Endometrium (tissue), 2 donors: ENCODE results near the gene KCNAB2.

Source experiments
- FAIRE-seq: peaks from 2 replicates; lab custom pipeline; 2012; peaks lifted over from hg19 to GRCh38; lab: Jason Lieb, UNC
- donor health status: control.
- donor health status: control.

Gene KCNAB2

GRCh38 chr1:6033124-6033523 is 12.6 kb upstream of the KCNAB2 start:
- no peak for FAIRE-seq

GRCh38 chr1:6033986-6034749 is 11.5 kb upstream of the KCNAB2 start:
- FAIRE-seq: no peak

GRCh38 chr1:6034750-6035096 is 11.0 kb upstream of the KCNAB2 start:
- FAIRE-seq: no peak

- FAIRE-seq: no peak
These were observed 10.4 kb upstream of the KCNAB2 start for GRCh38 chr1:6035303-6035702.

GRCh38 chr1:6035719-6036118 is 10.0 kb upstream of the KCNAB2 start:
- FAIRE-seq: no peak

- no peak for FAIRE-seq
These were observed 8.3 kb upstream of the KCNAB2 start for GRCh38 chr1:6037338-6037762.

- FAIRE-seq: no peak
These were observed 7.1 kb upstream of the KCNAB2 start for GRCh38 chr1:6038603-6039002.

GRCh38 chr1:6039031-6039430 is 6.7 kb upstream of the KCNAB2 start:
- no peak for FAIRE-seq

- no peak for FAIRE-seq
These were observed 5.2 kb upstream of the KCNAB2 start for GRCh38 chr1:6040444-6040843.

- FAIRE-seq: no peak
These were observed 4.8 kb upstream of the KCNAB2 start for GRCh38 chr1:6040861-6041415.

- no peak for FAIRE-seq
These were observed 4.1 kb upstream of the KCNAB2 start for GRCh38 chr1:6041432-6042062.

- no peak for FAIRE-seq
These were observed 2.1 kb upstream of the KCNAB2 start for GRCh38 chr1:6043561-6043960.

GRCh38 chr1:6044481-6045109 is 1.1 kb upstream of the KCNAB2 start:
- no peak for FAIRE-seq

GRCh38 chr1:6045110-6045502 is 582 bp upstream of the KCNAB2 start:
- no peak for FAIRE-seq

- FAIRE-seq: no peak
These were observed 591 bp downstream of the KCNAB2 start for GRCh38 chr1:6046279-6046678.

GRCh38 chr1:6048179-6048867 is 2.6 kb downstream of the KCNAB2 start:
- FAIRE-seq: no peak

GRCh38 chr1:6049419-6049818 is 3.7 kb downstream of the KCNAB2 start:
- no peak for FAIRE-seq

GRCh38 chr1:6051423-6051822 is 5.7 kb downstream of the KCNAB2 start:
- no peak for FAIRE-seq

GRCh38 chr1:6052543-6053205 is 7.0 kb downstream of the KCNAB2 start:
- FAIRE-seq: no peak

- no peak for FAIRE-seq
These were observed 7.5 kb downstream of the KCNAB2 start for GRCh38 chr1:6053206-6053546.

GRCh38 chr1:6054596-6054995 is 8.9 kb downstream of the KCNAB2 start:
- FAIRE-seq: no peak

- FAIRE-seq: no peak
These were observed 10.9 kb downstream of the KCNAB2 start for GRCh38 chr1:6056572-6056948.
